Posterior cingulate gyrus (tissue), 11 donors: Measurements from ENCODE around the gene BRD9.
"Not testable (repeated sequence)": the region's sequence is repeated elsewhere in the genome, so short reads cannot be mapped to it uniquely, and the experiment has no call there.

Source experiments
- DNase-seq, 10 donors: peaks; one replicate each; pipeline versions ENCODE4 v3.0.0 to v3.0.0-alpha.2; 2020 to 2021; ENCODE audit warnings: mixed read lengths in 3 of 10
- intact Hi-C: fragments of 100-400 bp; cut with DNase I; formaldehyde crosslinking; loops from one replicate; pipeline ENCODE4 v1.15.1; 2023

The BRD9 gene

GRCh38 chr5:851553-851952 is 41.0 kb downstream of the BRD9 start:
- DNase-seq = peak in 7 of 10 donors; percentile 0 to 82 (median 10)
- intact Hi-C loops = no loop called here

- peak in 5 of 10 donors; percentile 1 to 41 (median 11) for DNase-seq
- intact Hi-C loops = no loop called here
Measured at GRCh38 chr5:851076-851475, 41.5 kb downstream of the BRD9 start.

- intact Hi-C loops = no loop called here
- peak in 8 of 10 donors; percentile 13 to 95 (median 46) for DNase-seq
Measured at GRCh38 chr5:850511-851006, 42.0 kb downstream of the BRD9 start, which contains the start of gene ZDHHC11. ZDHHC11 (minus strand) TSS chr5:850986; CDS start chr5:850602, 384 bp downstream.

- peak in 7 of 10 donors; percentile 6 to 67 (median 21) for DNase-seq
- intact Hi-C loops = loop anchor here (5.0 kb wide), 1 partner anchor 92 kb away; no protein-coding TSS in a partner anchor
Measured at GRCh38 chr5:849651-850301, 42.8 kb downstream of the BRD9 start.

- intact Hi-C loops = loop anchor here (5.0 kb wide), 1 partner anchor 91 kb away; no protein-coding TSS in a partner anchor
- DNase-seq = peak in 4 of 10 donors; percentile 4 to 76 (median 62)
Measured at GRCh38 chr5:848671-849111, 43.9 kb downstream of the BRD9 start.

- DNase-seq = peak in 3 of 10 donors; percentile 16 to 66 (median 49)
- intact Hi-C loops = loop anchor here (5.0 kb wide), 1 partner anchor 90 kb away; no protein-coding TSS in a partner anchor
Measured at GRCh38 chr5:847736-848135, 44.9 kb downstream of the BRD9 start.

GRCh38 chr5:847212-847611 is 45.4 kb downstream of the BRD9 start:
- intact Hi-C loops = loop anchor here (5.0 kb wide), 1 partner anchor 90 kb away; no protein-coding TSS in a partner anchor
- peak in 2 of 10 donors; percentile 28 to 66 for DNase-seq

GRCh38 chr5:846602-847091 is 46.0 kb downstream of the BRD9 start:
- peak in 3 of 10 donors; percentile 57 to 61 (median 59) for DNase-seq
- intact Hi-C loops = loop anchor here (5.0 kb wide), 1 partner anchor 89 kb away; no protein-coding TSS in a partner anchor

- DNase-seq = peak in 2 of 10 donors; percentile 42 to 51
- intact Hi-C loops = loop anchor here (5.0 kb wide), 1 partner anchor 89 kb away; no protein-coding TSS in a partner anchor
Measured at GRCh38 chr5:845676-846601, 46.7 kb downstream of the BRD9 start.

- intact Hi-C loops = loop anchor here (5.0 kb wide), 1 partner anchor 88 kb away; no protein-coding TSS in a partner anchor
- peak in 4 of 10 donors; percentile 9 to 75 (median 64) for DNase-seq
Measured at GRCh38 chr5:845031-845675, 47.4 kb downstream of the BRD9 start.

GRCh38 chr5:844426-844825 is 48.2 kb downstream of the BRD9 start:
- intact Hi-C loops = not testable (repeated sequence)
- peak in 4 of 10 donors; percentile 11 to 81 (median 70) for DNase-seq

GRCh38 chr5:843926-844325 is 48.7 kb downstream of the BRD9 start:
- DNase-seq = peak in 4 of 10 donors; percentile 9 to 79 (median 54)
- intact Hi-C loops = not testable (repeated sequence)

- DNase-seq = peak in 3 of 10 donors; percentile 39 to 86 (median 70)
- intact Hi-C loops = not testable (repeated sequence)
Measured at GRCh38 chr5:843371-843770, 49.2 kb downstream of the BRD9 start.

GRCh38 chr5:842402-843221 is 50.0 kb downstream of the BRD9 start:
- intact Hi-C loops = not testable (repeated sequence)
- DNase-seq = peak in 4 of 10 donors; percentile 10 to 84 (median 72)

GRCh38 chr5:841531-842401 is 50.8 kb downstream of the BRD9 start:
- DNase-seq = peak in 3 of 10 donors; percentile 41 to 55 (median 48)
- intact Hi-C loops = not testable (repeated sequence)

GRCh38 chr5:840974-841435 is 51.6 kb downstream of the BRD9 start:
- DNase-seq = peak in 3 of 10 donors; percentile 23 to 41 (median 38)
- intact Hi-C loops = not testable (repeated sequence)
